GM19239 (cell line): ENCODE measurements around the gene CCDC91.
A peak's percentile ranks its signal among the peaks of the same experiment; 100 is the strongest.
"Not testable (repeated sequence)": the region's sequence is repeated elsewhere in the genome, so short reads cannot be mapped to it uniquely, and the experiment has no call there.

Source experiments
- DNase-seq: peaks from one replicate; pipeline ENCODE4 v3.0.0; 2011; ENCODE audit warnings: low spot score; ENCODE audit not compliant: insufficient read length
- FAIRE-seq: peaks from 2 replicates; lab custom pipeline; 2011; peaks lifted over from hg19 to GRCh38; lab: Jason Lieb, UNC

Gene CCDC91

GRCh38 chr12:28178775-28179174, 11.5 kb upstream of the CCDC91 start:
- FAIRE-seq (no peak), DNase-seq (no peak)

- no peak for FAIRE-seq
- no peak for DNase-seq
Measured at GRCh38 chr12:28180786-28181185, 9.5 kb upstream of the CCDC91 start.

GRCh38 chr12:28184375-28184774, 5.9 kb upstream of the CCDC91 start:
- no peak for FAIRE-seq
- no peak for DNase-seq

- DNase-seq (no peak), FAIRE-seq (no peak)
Measured at GRCh38 chr12:28186500-28186899, 3.8 kb upstream of the CCDC91 start.

- FAIRE-seq (no peak), DNase-seq (no peak)
Measured at GRCh38 chr12:28189784-28190320, 404 bp upstream of the CCDC91 start.

GRCh38 chr12:28191051-28192048, 1.1 kb downstream of the CCDC91 start:
- FAIRE-seq (peak; percentile 79), DNase-seq (no peak)

GRCh38 chr12:28192125-28192524, 1.9 kb downstream of the CCDC91 start:
- FAIRE-seq, result no peak

GRCh38 chr12:28194621-28195020, 4.4 kb downstream of the CCDC91 start:
- DNase-seq, FAIRE-seq: not testable (repeated sequence)

More at GRCh38 chr12:28192125-28192524, 1.9 kb downstream of the CCDC91 start:
- no peak for DNase-seq

GRCh38 chr12:28201136-28201535, 10.9 kb downstream of the CCDC91 start:
- FAIRE-seq, DNase-seq: not testable (repeated sequence)

- DNase-seq (no peak), FAIRE-seq (no peak)
Measured at GRCh38 chr12:28202374-28203130, 12.3 kb downstream of the CCDC91 start.

GRCh38 chr12:28209782-28210181, 19.5 kb downstream of the CCDC91 start:
- DNase-seq (no peak), FAIRE-seq (no peak)

GRCh38 chr12:28212182-28212581, 21.9 kb downstream of the CCDC91 start:
- no peak for FAIRE-seq

GRCh38 chr12:28215021-28215420, 24.8 kb downstream of the CCDC91 start:
- FAIRE-seq, result no peak
- DNase-seq, result no peak

More at GRCh38 chr12:28212182-28212581, 21.9 kb downstream of the CCDC91 start:
- no peak for DNase-seq

GRCh38 chr12:28216016-28216415, 25.8 kb downstream of the CCDC91 start:
- no peak for DNase-seq
- no peak for FAIRE-seq

- FAIRE-seq (no peak), DNase-seq (no peak)
Measured at GRCh38 chr12:28217805-28218204, 27.5 kb downstream of the CCDC91 start.

- DNase-seq (no peak), FAIRE-seq (peak; percentile 8)
Measured at GRCh38 chr12:28218875-28219274, 28.6 kb downstream of the CCDC91 start.

GRCh38 chr12:28219827-28220226, 29.6 kb downstream of the CCDC91 start:
- no peak for FAIRE-seq
- no peak for DNase-seq

GRCh38 chr12:28222081-28222700, 31.9 kb downstream of the CCDC91 start:
- FAIRE-seq (no peak), DNase-seq (no peak)

GRCh38 chr12:28223025-28223554, 32.8 kb downstream of the CCDC91 start:
- DNase-seq (no peak), FAIRE-seq (peak; percentile 93)

GRCh38 chr12:28223858-28224257, 33.6 kb downstream of the CCDC91 start:
- peak; percentile 75 for FAIRE-seq
- no peak for DNase-seq
